ENCODE results near the gene LYPD8.

The LYPD8 gene

GRCh38 chr1:248740876-248741275 lies 14.7 kb downstream of the LYPD8 start:
- no peak overlapping the region for H3K4me3 ChIP-seq (ENCODE audit: low read depth, low read length)
- no peaks in the 10 kb centered on the region for H3K27me3 ChIP-seq (ENCODE audit: control insufficient read depth, insufficient read depth, low read length)
- no peaks in the 10 kb centered on the region for H3K4me1 ChIP-seq (ENCODE audit: control insufficient read depth, insufficient read depth, low read length)
- no peak overlapping the region for H3K27ac ChIP-seq (ENCODE audit: low read depth, low read length)
- no peak overlapping the region for H3K9ac ChIP-seq (ENCODE audit: low read depth, low read length)
- H3K36me3 ChIP-seq (ENCODE audit: control insufficient read depth, insufficient read depth, low read length) = no peaks in the 10 kb centered on the region
- peaks cover 83% of the 10 kb centered on the region for H3K9me3 ChIP-seq (ENCODE audit: control insufficient read depth, insufficient read depth, low read length)

- Histone ChIP-seq H3K27me3 (ENCODE audit: control insufficient read depth, insufficient read depth, low read length) (no peaks in the 10 kb centered on the region), H3K4me1 (ENCODE audit: control insufficient read depth, insufficient read depth, low read length) (no peaks in the 10 kb centered on the region), H3K9me3 (ENCODE audit: control insufficient read depth, insufficient read depth, low read length) (peaks cover 81% of the 10 kb centered on the region), H3K9ac (ENCODE audit: low read depth, low read length) (no peak overlapping the region), H3K36me3 (ENCODE audit: control insufficient read depth, insufficient read depth, low read length) (no peaks in the 10 kb centered on the region), H3K4me3 (ENCODE audit: low read depth, low read length) (no peak overlapping the region), H3K27ac (ENCODE audit: low read depth, low read length) (no peak overlapping the region)
Observed at GRCh38 chr1:248739572-248740205, 15.9 kb downstream of the LYPD8 start.

GRCh38 chr1:248737457-248737856 lies 18.1 kb downstream of the LYPD8 start:
- no peak overlapping the region for H3K27ac ChIP-seq (ENCODE audit: low read depth, low read length)
- H3K27me3 ChIP-seq (ENCODE audit: control insufficient read depth, insufficient read depth, low read length) = no peaks in the 10 kb centered on the region
- H3K36me3 ChIP-seq (ENCODE audit: control insufficient read depth, insufficient read depth, low read length) = no peaks in the 10 kb centered on the region
- H3K9me3 ChIP-seq (ENCODE audit: control insufficient read depth, insufficient read depth, low read length) = peaks cover 85% of the 10 kb centered on the region
- H3K9ac ChIP-seq (ENCODE audit: low read depth, low read length) = no peak overlapping the region
- no peaks in the 10 kb centered on the region for H3K4me1 ChIP-seq (ENCODE audit: control insufficient read depth, insufficient read depth, low read length)
- H3K4me3 ChIP-seq (ENCODE audit: low read depth, low read length) = no peak overlapping the region

- Histone ChIP-seq H3K9ac (ENCODE audit: low read depth, low read length) (no peak overlapping the region), H3K36me3 (ENCODE audit: control insufficient read depth, insufficient read depth, low read length) (no peaks in the 10 kb centered on the region), H3K4me3 (ENCODE audit: low read depth, low read length) (no peak overlapping the region), H3K27me3 (ENCODE audit: control insufficient read depth, insufficient read depth, low read length) (no peaks in the 10 kb centered on the region), H3K4me1 (ENCODE audit: control insufficient read depth, insufficient read depth, low read length) (no peaks in the 10 kb centered on the region), H3K9me3 (ENCODE audit: control insufficient read depth, insufficient read depth, low read length) (peaks cover 90% of the 10 kb centered on the region), H3K27ac (ENCODE audit: low read depth, low read length) (no peak overlapping the region)
Observed at GRCh38 chr1:248736977-248737376, 18.6 kb downstream of the LYPD8 start.

- peaks cover 93% of the 10 kb centered on the region for H3K9me3 ChIP-seq (ENCODE audit: control insufficient read depth, insufficient read depth, low read length)
- no peak overlapping the region for H3K4me3 ChIP-seq (ENCODE audit: low read depth, low read length)
- H3K4me1 ChIP-seq (ENCODE audit: control insufficient read depth, insufficient read depth, low read length) = no peaks in the 10 kb centered on the region
- no peaks in the 10 kb centered on the region for H3K27me3 ChIP-seq (ENCODE audit: control insufficient read depth, insufficient read depth, low read length)
- no peak overlapping the region for H3K9ac ChIP-seq (ENCODE audit: low read depth, low read length)
- no peaks in the 10 kb centered on the region for H3K36me3 ChIP-seq (ENCODE audit: control insufficient read depth, insufficient read depth, low read length)
- H3K27ac ChIP-seq (ENCODE audit: low read depth, low read length) = no peak overlapping the region
Observed at GRCh38 chr1:248733566-248733965, 22.0 kb downstream of the LYPD8 start.

- Histone ChIP-seq H3K36me3 (ENCODE audit: control insufficient read depth, insufficient read depth, low read length) (no peaks in the 10 kb centered on the region), H3K27ac (ENCODE audit: low read depth, low read length) (no peak overlapping the region), H3K9me3 (ENCODE audit: control insufficient read depth, insufficient read depth, low read length) (peaks cover 86% of the 10 kb centered on the region), H3K4me3 (ENCODE audit: low read depth, low read length) (no peak overlapping the region), H3K27me3 (ENCODE audit: control insufficient read depth, insufficient read depth, low read length) (no peaks in the 10 kb centered on the region), H3K9ac (ENCODE audit: low read depth, low read length) (no peak overlapping the region), H3K4me1 (ENCODE audit: control insufficient read depth, insufficient read depth, low read length) (no peaks in the 10 kb centered on the region)
Observed at GRCh38 chr1:248730507-248731335, 24.8 kb downstream of the LYPD8 start.

- Histone ChIP-seq H3K9ac (ENCODE audit: low read depth, low read length) (no peak overlapping the region), H3K36me3 (ENCODE audit: control insufficient read depth, insufficient read depth, low read length) (no peaks in the 10 kb centered on the region), H3K4me1 (ENCODE audit: control insufficient read depth, insufficient read depth, low read length) (no peaks in the 10 kb centered on the region), H3K9me3 (ENCODE audit: control insufficient read depth, insufficient read depth, low read length) (peaks cover 93% of the 10 kb centered on the region), H3K27me3 (ENCODE audit: control insufficient read depth, insufficient read depth, low read length) (no peaks in the 10 kb centered on the region), H3K4me3 (ENCODE audit: low read depth, low read length) (no peak overlapping the region), H3K27ac (ENCODE audit: low read depth, low read length) (no peak overlapping the region)
Observed at GRCh38 chr1:248714248-248714647, 41.3 kb downstream of the LYPD8 start.

- no peaks in the 10 kb centered on the region for H3K4me1 ChIP-seq (ENCODE audit: control insufficient read depth, insufficient read depth, low read length)
- H3K27me3 ChIP-seq (ENCODE audit: control insufficient read depth, insufficient read depth, low read length) = no peaks in the 10 kb centered on the region
- H3K36me3 ChIP-seq (ENCODE audit: control insufficient read depth, insufficient read depth, low read length) = no peaks in the 10 kb centered on the region
- H3K27ac ChIP-seq (ENCODE audit: low read depth, low read length) = no peak overlapping the region
- H3K4me3 ChIP-seq (ENCODE audit: low read depth, low read length) = no peak overlapping the region
- H3K9me3 ChIP-seq (ENCODE audit: control insufficient read depth, insufficient read depth, low read length) = peaks cover 97% of the 10 kb centered on the region
- no peak overlapping the region for H3K9ac ChIP-seq (ENCODE audit: low read depth, low read length)
Observed at GRCh38 chr1:248710305-248710900, 45.2 kb downstream of the LYPD8 start.

- Histone ChIP-seq H3K9ac (ENCODE audit: low read depth, low read length) (no peak overlapping the region), H3K4me3 (ENCODE audit: low read depth, low read length) (no peak overlapping the region), H3K27ac (ENCODE audit: low read depth, low read length) (no peak overlapping the region), H3K36me3 (ENCODE audit: control insufficient read depth, insufficient read depth, low read length) (no peaks in the 10 kb centered on the region), H3K27me3 (ENCODE audit: control insufficient read depth, insufficient read depth, low read length) (no peaks in the 10 kb centered on the region), H3K9me3 (ENCODE audit: control insufficient read depth, insufficient read depth, low read length) (peaks cover 94% of the 10 kb centered on the region), H3K4me1 (ENCODE audit: control insufficient read depth, insufficient read depth, low read length) (no peaks in the 10 kb centered on the region)
Observed at GRCh38 chr1:248704606-248705005, 51.0 kb downstream of the LYPD8 start.

GRCh38 chr1:248703674-248704073 lies 51.9 kb downstream of the LYPD8 start:
- Histone ChIP-seq H3K9me3 (ENCODE audit: control insufficient read depth, insufficient read depth, low read length) (peaks cover 94% of the 10 kb centered on the region), H3K27me3 (ENCODE audit: control insufficient read depth, insufficient read depth, low read length) (no peaks in the 10 kb centered on the region), H3K36me3 (ENCODE audit: control insufficient read depth, insufficient read depth, low read length) (no peaks in the 10 kb centered on the region)

GRCh38 chr1:248702714-248703113 lies 52.8 kb downstream of the LYPD8 start, which contains the start of gene OR14I1:
Gene OR14I1 (minus strand): TSS chr1:248702766.
- H3K27me3 ChIP-seq (ENCODE audit: control insufficient read depth, insufficient read depth, low read length) = no peaks in the 10 kb centered on the region
- no peaks in the 10 kb centered on the region for H3K36me3 ChIP-seq (ENCODE audit: control insufficient read depth, insufficient read depth, low read length)
- H3K4me1 ChIP-seq (ENCODE audit: control insufficient read depth, insufficient read depth, low read length) = no peaks in the 10 kb centered on the region
- peaks cover 94% of the 10 kb centered on the region for H3K9me3 ChIP-seq (ENCODE audit: control insufficient read depth, insufficient read depth, low read length)
- no peak within 1 kb of the TSS for H3K4me3 ChIP-seq (ENCODE audit: low read depth, low read length)
- H3K27ac ChIP-seq (ENCODE audit: low read depth, low read length) = no peak within 1 kb of the TSS
- H3K9ac ChIP-seq (ENCODE audit: low read depth, low read length) = no peak within 1 kb of the TSS

More at GRCh38 chr1:248703674-248704073, 51.9 kb downstream of the LYPD8 start:
- Histone ChIP-seq H3K4me3 (ENCODE audit: low read depth, low read length) (no peak overlapping the region; the same call in 1 of the 2 replicates), H3K27ac (ENCODE audit: low read depth, low read length) (no peak overlapping the region), H3K9ac (ENCODE audit: low read depth, low read length) (no peak overlapping the region), H3K4me1 (ENCODE audit: control insufficient read depth, insufficient read depth, low read length) (no peaks in the 10 kb centered on the region)

Data from HUES48 (cell line).